Measurements from ENCODE around the gene MLIP. TPM values are rescaled to one million over a fixed set of nuclear protein-coding genes. Genes with fewer than 3 reads are reported as not detected.

The MLIP gene
- polyA plus RNA-seq, 3 donors from 2014 or later = not detected

GRCh38 chr6:54084231-54084630 lies 27.0 kb upstream of the MLIP start:
- no peaks in the 10 kb centered on the region for H3K4me1 Mint-ChIP-seq
- peaks cover 0 to 4% (median 1%) of the 10 kb centered on the region in 6 donors for H3K9me3 Mint-ChIP-seq
- H3K27me3 Mint-ChIP-seq (ENCODE audit: low read depth in 3 of 3) = no peaks in the 10 kb centered on the region
- no peak overlapping the region for H3K4me3 Mint-ChIP-seq
- no peak for DNase-seq
- no peaks in the 10 kb centered on the region for H3K36me3 Mint-ChIP-seq
- no peak overlapping the region for H3K27ac Mint-ChIP-seq

- no peaks in the 10 kb centered on the region for H3K4me1 Mint-ChIP-seq
- H3K27me3 Mint-ChIP-seq (ENCODE audit: low read depth in 3 of 3) = no peaks in the 10 kb centered on the region
- no peak for DNase-seq
- no peak overlapping the region for H3K27ac Mint-ChIP-seq
- no peaks in the 10 kb centered on the region for H3K36me3 Mint-ChIP-seq
- H3K4me3 Mint-ChIP-seq = no peak overlapping the region
- peaks cover 0 to 4% (median 1%) of the 10 kb centered on the region in 6 donors for H3K9me3 Mint-ChIP-seq
These were observed 26.2 kb upstream of the MLIP start for GRCh38 chr6:54085047-54085446.

GRCh38 chr6:54085541-54085940 lies 25.7 kb upstream of the MLIP start:
- Mint-ChIP-seq H3K36me3 (no peaks in the 10 kb centered on the region), H3K9me3 (peaks cover 0 to 4% (median 1%) of the 10 kb centered on the region in 6 donors), H3K27ac (no peak overlapping the region), H3K27me3 (ENCODE audit: low read depth in 3 of 3) (no peaks in the 10 kb centered on the region), H3K4me1 (no peaks in the 10 kb centered on the region), H3K4me3 (no peak overlapping the region)
- no peak for DNase-seq

- peaks cover 0 to 4% (median 1%) of the 10 kb centered on the region in 6 donors for H3K9me3 Mint-ChIP-seq
- H3K27me3 Mint-ChIP-seq (ENCODE audit: low read depth in 3 of 3) = no peaks in the 10 kb centered on the region
- no peak overlapping the region for H3K4me3 Mint-ChIP-seq
- no peak for DNase-seq
- H3K36me3 Mint-ChIP-seq = no peaks in the 10 kb centered on the region
- no peaks in the 10 kb centered on the region for H3K4me1 Mint-ChIP-seq
- no peak overlapping the region for H3K27ac Mint-ChIP-seq
These were observed 24.8 kb upstream of the MLIP start for GRCh38 chr6:54086439-54086838.

- peaks cover 0 to 4% (median 1%) of the 10 kb centered on the region in 6 donors for H3K9me3 Mint-ChIP-seq
These were observed 23.5 kb upstream of the MLIP start for GRCh38 chr6:54087721-54088120.

GRCh38 chr6:54093326-54093948 lies 17.8 kb upstream of the MLIP start:
- no peaks in the 10 kb centered on the region for H3K36me3 Mint-ChIP-seq
- no peak overlapping the region for H3K4me3 Mint-ChIP-seq
- H3K9me3 Mint-ChIP-seq = peaks cover 0 to 11% (median 6%) of the 10 kb centered on the region in 6 donors
- no peak overlapping the region for H3K27ac Mint-ChIP-seq
- no peaks in the 10 kb centered on the region for H3K27me3 Mint-ChIP-seq (ENCODE audit: low read depth in 3 of 3)
- no peaks in the 10 kb centered on the region for H3K4me1 Mint-ChIP-seq
- no peak for DNase-seq

More at GRCh38 chr6:54087721-54088120, 23.5 kb upstream of the MLIP start:
- H3K36me3 Mint-ChIP-seq = no peaks in the 10 kb centered on the region
- H3K27me3 Mint-ChIP-seq (ENCODE audit: low read depth in 3 of 3) = no peaks in the 10 kb centered on the region
- no peaks in the 10 kb centered on the region for H3K4me1 Mint-ChIP-seq
- H3K4me3 Mint-ChIP-seq = no peak overlapping the region
- DNase-seq = no peak
- H3K27ac Mint-ChIP-seq = no peak overlapping the region

- DNase-seq = no peak
- H3K36me3 Mint-ChIP-seq = no peaks in the 10 kb centered on the region
- no peak overlapping the region for H3K4me3 Mint-ChIP-seq
- no peaks in the 10 kb centered on the region for H3K27me3 Mint-ChIP-seq (ENCODE audit: low read depth in 3 of 3)
- peaks cover 0 to 11% (median 6%) of the 10 kb centered on the region in 6 donors for H3K9me3 Mint-ChIP-seq
- H3K4me1 Mint-ChIP-seq = no peaks in the 10 kb centered on the region
- no peak overlapping the region for H3K27ac Mint-ChIP-seq
These were observed 16.9 kb upstream of the MLIP start for GRCh38 chr6:54094293-54094692.

GRCh38 chr6:54094786-54095185 lies 16.5 kb upstream of the MLIP start:
- Mint-ChIP-seq H3K36me3 (no peaks in the 10 kb centered on the region), H3K4me3 (no peak overlapping the region), H3K27ac (no peak overlapping the region), H3K27me3 (ENCODE audit: low read depth in 3 of 3) (no peaks in the 10 kb centered on the region), H3K9me3 (peaks cover 0 to 11% (median 6%) of the 10 kb centered on the region in 6 donors), H3K4me1 (no peaks in the 10 kb centered on the region)
- no peak for DNase-seq

- Mint-ChIP-seq H3K27ac (no peak overlapping the region), H3K36me3 (no peaks in the 10 kb centered on the region), H3K4me3 (no peak overlapping the region), H3K9me3 (peaks cover 0 to 11% (median 6%) of the 10 kb centered on the region in 6 donors), H3K27me3 (ENCODE audit: low read depth in 3 of 3) (no peaks in the 10 kb centered on the region), H3K4me1 (no peaks in the 10 kb centered on the region)
- no peak for DNase-seq
These were observed 15.5 kb upstream of the MLIP start for GRCh38 chr6:54095723-54096122.

- Mint-ChIP-seq H3K4me1 (no peaks in the 10 kb centered on the region), H3K27me3 (ENCODE audit: low read depth in 3 of 3) (no peaks in the 10 kb centered on the region), H3K9me3 (peaks cover 0 to 11% (median 6%) of the 10 kb centered on the region in 6 donors), H3K27ac (no peak overlapping the region), H3K36me3 (no peaks in the 10 kb centered on the region), H3K4me3 (no peak overlapping the region)
- no peak for DNase-seq
These were observed 14.4 kb upstream of the MLIP start for GRCh38 chr6:54096811-54097210.

GRCh38 chr6:54097753-54098152 lies 13.5 kb upstream of the MLIP start:
- Mint-ChIP-seq H3K4me3 (no peak overlapping the region), H3K27ac (no peak overlapping the region)
- DNase-seq = no peak

GRCh38 chr6:54098450-54099044 lies 12.7 kb upstream of the MLIP start:
- H3K4me1 Mint-ChIP-seq = no peaks in the 10 kb centered on the region
- H3K36me3 Mint-ChIP-seq = no peaks in the 10 kb centered on the region
- no peak overlapping the region for H3K27ac Mint-ChIP-seq
- H3K27me3 Mint-ChIP-seq (ENCODE audit: low read depth in 3 of 3) = no peaks in the 10 kb centered on the region
- no peak for DNase-seq
- no peak overlapping the region for H3K4me3 Mint-ChIP-seq
- peaks cover 0 to 11% (median 6%) of the 10 kb centered on the region in 6 donors for H3K9me3 Mint-ChIP-seq

More at GRCh38 chr6:54097753-54098152, 13.5 kb upstream of the MLIP start:
- Mint-ChIP-seq H3K4me1 (no peaks in the 10 kb centered on the region), H3K27me3 (ENCODE audit: low read depth in 3 of 3) (no peaks in the 10 kb centered on the region), H3K36me3 (no peaks in the 10 kb centered on the region), H3K9me3 (peaks cover 0 to 11% (median 6%) of the 10 kb centered on the region in 6 donors)

- H3K4me1 Mint-ChIP-seq = no peaks in the 10 kb centered on the region
- no peak overlapping the region for H3K27ac Mint-ChIP-seq
- no peaks in the 10 kb centered on the region for H3K36me3 Mint-ChIP-seq
- no peaks in the 10 kb centered on the region for H3K27me3 Mint-ChIP-seq (ENCODE audit: low read depth in 3 of 3)
- no peak for DNase-seq
- H3K9me3 Mint-ChIP-seq = peaks cover 0 to 11% (median 6%) of the 10 kb centered on the region in 6 donors
- H3K4me3 Mint-ChIP-seq = no peak overlapping the region
These were observed 12.0 kb upstream of the MLIP start for GRCh38 chr6:54099225-54099624.

- Mint-ChIP-seq H3K27ac (no peak overlapping the region), H3K9me3 (peaks cover 0 to 9% (median 6%) of the 10 kb centered on the region in 6 donors), H3K27me3 (ENCODE audit: low read depth in 3 of 3) (no peaks in the 10 kb centered on the region), H3K36me3 (no peaks in the 10 kb centered on the region), H3K4me3 (no peak overlapping the region), H3K4me1 (no peaks in the 10 kb centered on the region)
- DNase-seq = no peak
These were observed 10.7 kb upstream of the MLIP start for GRCh38 chr6:54100411-54101006.
